Measurements from ENCODE around the gene NTNG2.

The NTNG2 gene

GRCh38 chr9:132156262-132156661 lies 5.6 kb upstream of the NTNG2 start:
- H3K4me3 ChIP-seq (ENCODE audit: low read depth, low read length): no peak overlapping the region
- H3K27ac ChIP-seq (ENCODE audit: extremely low read depth, low read depth, low read length): no peak overlapping the region
- no peaks in the 10 kb centered on the region for H3K9me3 ChIP-seq (ENCODE audit: control insufficient read depth, insufficient read depth, low read depth, low read length)
- no peaks in the 10 kb centered on the region; the same call in 1 of the 2 replicates for H3K4me1 ChIP-seq (ENCODE audit: control insufficient read depth, insufficient read depth, low read length)
- CTCF ChIA-PET: interaction anchor here (7.4 kb wide), 1 partner anchor 13 kb away, joined by 46 read pairs; no protein-coding TSS in a partner anchor
- POLR2A ChIA-PET: no interaction called here
- TF ChIP-seq ZNF621 (tag by site-specific recombination; IDR thresholded peaks at IDR 0.05) (no peak), ZNF423 (tag by site-specific recombination; IDR thresholded peaks at IDR 0.05) (no peak), ZNF433 (tag by site-specific recombination; IDR thresholded peaks at IDR 0.05; ENCODE audit: low read depth) (no peak), ZNF19 (tag by site-specific recombination; IDR thresholded peaks at IDR 0.05; ENCODE audit: low read depth) (no peak), ZNF510 (tag by site-specific recombination; IDR thresholded peaks at IDR 0.05; ENCODE audit: insufficient replicate concordance) (no peak), SETDB1 (IDR thresholded peaks at IDR 0.05; ENCODE audit: insufficient read length, low read length) (no peak), HOXD13 (CRISPR knock-in tag; IDR thresholded peaks at IDR 0.05; ENCODE audit: borderline replicate concordance) (no peak), ZBTB10 (tag by site-specific recombination; IDR thresholded peaks at IDR 0.05) (no peak), ZBTB48 (tag by site-specific recombination; IDR thresholded peaks at IDR 0.05) (no peak), PRDM2 (tag by site-specific recombination; IDR thresholded peaks at IDR 0.05; ENCODE audit: borderline replicate concordance) (no peak), TSHZ1 (tag by site-specific recombination; IDR thresholded peaks at IDR 0.05; ENCODE audit: borderline replicate concordance) (no peak), ZNF530 (tag by site-specific recombination; IDR thresholded peaks at IDR 0.05; ENCODE audit: low read depth) (no peak), PRDM4 (tag by site-specific recombination; IDR thresholded peaks at IDR 0.05) (no peak), ZSCAN30 (tag by site-specific recombination; IDR thresholded peaks at IDR 0.05) (no peak), GLI2 (tag by site-specific recombination; IDR thresholded peaks at IDR 0.05; ENCODE audit: borderline replicate concordance, low read depth) (no peak), ZNF792 (tag by site-specific recombination; IDR thresholded peaks at IDR 0.05) (no peak), ZNF350 (tag by site-specific recombination; IDR thresholded peaks at IDR 0.05) (no peak), SP3 (tag by site-specific recombination; IDR thresholded peaks at IDR 0.05) (no peak)
- no peaks in the 10 kb centered on the region for H3K36me3 ChIP-seq (ENCODE audit: control insufficient read depth in 2 of 2, insufficient read depth in 1 of 2, low read length in 2 of 2)
